H1 (cell line): ENCODE results near the gene CCDC24. TPM values are rescaled to one million over a fixed set of nuclear protein-coding genes. Genes with fewer than 3 reads are reported as not detected.

Experiments used
- CTCF ChIA-PET: fragments of 300-600 bp; sonication (Branson Sonifier 250); formaldehyde crosslinking; loops from one replicate; lab custom pipeline; 2021; ENCODE audit not compliant: partially characterized antibody; lab: Charles Lee
- POLR2A ChIA-PET: fragments of 300-600 bp; sonication (Branson Sonifier 250); formaldehyde crosslinking; loops from one replicate; lab custom pipeline; 2021; ENCODE audit warnings: inconsistent platforms; ENCODE audit not compliant: partially characterized antibody; lab: Charles Lee
- DNase-seq, 2 experiments: peaks; one replicate each; pipeline versions ENCODE4 v3.0.0 to v3.0.0-alpha.2; 2010 to 2022; ENCODE audit warnings: low spot score in 2 of 2, low read depth in 1 of 2, mixed read lengths in 1 of 2
- FAIRE-seq: peaks from 2 replicates; lab custom pipeline; 2011; peaks lifted over from hg19 to GRCh38; lab: Jason Lieb, UNC
- H2AFZ ChIP-seq: 2 replicates; pipeline ENCODE4 v1.8.1; 2012; ENCODE audit warnings: low read length, inconsistent platforms
- H2AK5ac ChIP-seq: 2 replicates; pipeline ENCODE4 v1.6.1; 2013; ENCODE audit warnings: low read depth, low read length
- H2BK120ac ChIP-seq: replicated peaks from 2 replicates; pipeline ENCODE3; 2013; ENCODE audit warnings: low read depth, low read length, inconsistent platforms
- H2BK12ac ChIP-seq: 2 replicates; pipeline ENCODE4 v1.6.1; 2013; ENCODE audit warnings: low read depth, low read length
- H2BK15ac ChIP-seq: 2 replicates; pipeline ENCODE4 v1.6.1; 2013; ENCODE audit warnings: low read length
- H2BK20ac ChIP-seq: 2 replicates; pipeline ENCODE4 v1.6.1; 2013; ENCODE audit warnings: low read length
- H2BK5ac ChIP-seq: 2 replicates; pipeline ENCODE4 v1.6.1; 2013; ENCODE audit warnings: low read depth, low read length
- H3K14ac ChIP-seq: 2 replicates; pipeline ENCODE4 v1.6.1; 2013; ENCODE audit warnings: inconsistent platforms; ENCODE audit not compliant: insufficient read length
- H3K18ac ChIP-seq: 2 replicates; pipeline ENCODE4 v1.6.1; 2013; ENCODE audit warnings: low read length; ENCODE audit errors: extremely low read depth
- H3K23ac ChIP-seq: 2 replicates; pipeline ENCODE4 v1.6.1; 2013; ENCODE audit warnings: inconsistent platforms; ENCODE audit not compliant: insufficient read length
- H3K23me2 ChIP-seq: 2 replicates; pipeline ENCODE4 v1.6.1; 2013; ENCODE audit warnings: low read depth, low read length
- H3K27ac ChIP-seq: 2 replicates; pipeline ENCODE4 v1.6.1; 2011; ENCODE audit warnings: low read depth, low read length, inconsistent platforms
- H3K27me3 ChIP-seq, 4 experiments: replicated peaks in 1 of 4; 1 replicate in 1 of 4; 2 replicates in 3 of 4; pipeline versions ENCODE4 v1.6.1 to v1.8.1; 2011 to 2013; ENCODE audit warnings: low read length in 3 of 4, mild to moderate bottlenecking in 3 of 4, inconsistent platforms in 2 of 4, mixed read lengths in 2 of 4, moderate library complexity in 1 of 4; ENCODE audit not compliant: control insufficient read depth in 3 of 4, insufficient read depth in 3 of 4; ENCODE audit errors: extremely low read depth in 1 of 4
- H3K36me3 ChIP-seq, 4 experiments: 2 replicates each; pipeline versions ENCODE4 v1.6.1 to v1.8.1; 2011 to 2013; ENCODE audit warnings: mild to moderate bottlenecking in 4 of 4, low read length in 3 of 4, moderate library complexity in 2 of 4, control low read depth in 1 of 4, inconsistent platforms in 1 of 4; ENCODE audit not compliant: insufficient read depth in 4 of 4, control insufficient read depth in 2 of 4
- H3K4ac ChIP-seq: replicated peaks from 2 replicates; pipeline ENCODE3; 2013; ENCODE audit warnings: low read length, low read depth, mixed read lengths, inconsistent platforms; ENCODE audit not compliant: insufficient read length
- H3K4me1 ChIP-seq, 4 experiments: replicated peaks in 1 of 4; 1 replicate in 1 of 4; 2 replicates in 3 of 4; pipeline versions ENCODE4 v1.6.1 to v1.8.1; 2011 to 2013; ENCODE audit warnings: low read length in 3 of 4, inconsistent platforms in 2 of 4, mixed read lengths in 1 of 4; ENCODE audit not compliant: insufficient read depth in 4 of 4, control insufficient read depth in 3 of 4
- H3K4me2 ChIP-seq, 2 experiments: 2 replicates each; pipeline versions ENCODE4 v1.6.1 to v1.8.1; 2011 to 2013; ENCODE audit warnings: low read depth in 2 of 2, low read length in 2 of 2, control low read depth in 1 of 2, inconsistent platforms in 1 of 2, mild to moderate bottlenecking in 1 of 2; ENCODE audit not compliant: insufficient read depth in 1 of 2
- H3K4me3 ChIP-seq, 4 experiments: fragments of 200-600, 300-600 bp in 1 of 4; sonication (generic), shearing (Covaris generic), sonication (Bioruptor Twin) in 1 of 4; 2 replicates each; pipeline versions ENCODE4 v1.5.1 to v1.8.1; 2011 to 2016; ENCODE audit warnings: low read length in 4 of 4, low read depth in 3 of 4, control low read depth in 2 of 4, inconsistent platforms in 2 of 4, mild to moderate bottlenecking in 2 of 4, mixed read lengths in 1 of 4, moderate library complexity in 1 of 4; ENCODE audit not compliant: insufficient read depth in 2 of 4; ENCODE audit errors: extremely low read depth in 1 of 4
- H3K56ac ChIP-seq: replicated peaks from 2 replicates; pipeline ENCODE3; 2013; ENCODE audit warnings: low read depth, mild to moderate bottlenecking, mixed read lengths, low read length, inconsistent platforms; ENCODE audit not compliant: insufficient read length
- H3K79me1 ChIP-seq: 2 replicates; pipeline ENCODE4 v1.6.1; 2013; ENCODE audit warnings: low read depth, low read length, control low read depth
- H3K79me2 ChIP-seq, 2 experiments: 2 replicates each; pipeline versions ENCODE4 v1.6.1 to v1.8.1; 2012 to 2013; ENCODE audit warnings: low read length in 2 of 2, mild to moderate bottlenecking in 2 of 2, inconsistent platforms in 1 of 2; ENCODE audit not compliant: insufficient read depth in 2 of 2, control insufficient read depth in 1 of 2
- H3K9ac ChIP-seq, 4 experiments: replicated peaks in 1 of 4; 1 replicate in 1 of 4; 2 replicates in 3 of 4; pipeline versions ENCODE4 v1.6.1 to v1.8.1; 2011 to 2013; ENCODE audit warnings: low read depth in 3 of 4, low read length in 3 of 4, control low read depth in 2 of 4, mild to moderate bottlenecking in 2 of 4, moderate library complexity in 2 of 4, inconsistent platforms in 1 of 4; ENCODE audit errors: extremely low read depth in 1 of 4
- H3K9me3 ChIP-seq, 2 experiments: 2 replicates each; pipeline versions ENCODE4 v1.6.1 to v1.8.1; 2012 to 2013; ENCODE audit warnings: mild to moderate bottlenecking in 2 of 2, moderate library complexity in 2 of 2, control low read depth in 1 of 2, inconsistent platforms in 1 of 2, low read depth in 1 of 2, low read length in 1 of 2, mixed read lengths in 1 of 2; ENCODE audit not compliant: insufficient read depth in 2 of 2
- H4K20me1 ChIP-seq, 2 experiments: replicated peaks in 1 of 2; 2 replicates each; pipeline versions ENCODE3 to v1.8.1; 2011 to 2013; ENCODE audit warnings: inconsistent platforms in 2 of 2, low read length in 2 of 2, mild to moderate bottlenecking in 1 of 2; ENCODE audit not compliant: insufficient read depth in 2 of 2, control insufficient read depth in 1 of 2
- H4K5ac ChIP-seq: 2 replicates; pipeline ENCODE4 v1.6.1; 2013; ENCODE audit warnings: low read length, low read depth, mixed read lengths, inconsistent platforms; ENCODE audit not compliant: insufficient read length
- H4K8ac ChIP-seq: 2 replicates; pipeline ENCODE4 v1.8.0; 2013; ENCODE audit warnings: mild to moderate bottlenecking, moderate library complexity, low read length, inconsistent platforms; ENCODE audit not compliant: insufficient read depth; ENCODE audit errors: extremely low read depth
- H4K91ac ChIP-seq: replicated peaks from 2 replicates; pipeline ENCODE3; 2013; ENCODE audit warnings: low read length, mixed read lengths, inconsistent platforms; ENCODE audit not compliant: insufficient read length
- CBX5 ChIP-seq: fragments of 300-800, 300-1000 bp; sonication (generic); IDR thresholded peaks from 2 replicates; pipeline ENCODE4 v1.7.1; 2016; ENCODE audit warnings: antibody characterized with exemption, low read length, low read depth
- CEBPB ChIP-seq: IDR thresholded peaks from 2 replicates; pipeline ENCODE4 v1.6.1; 2012; ENCODE audit warnings: low read depth, low read length
- EZH2 ChIP-seq: fragments of 200-600 bp; sonication (generic); IDR thresholded peaks from 2 replicates; pipeline ENCODE4 v1.7.1; 2012; ENCODE audit warnings: low read depth, mild to moderate bottlenecking, moderate library complexity, low read length, inconsistent platforms; ENCODE audit not compliant: severe bottlenecking
- MAFK ChIP-seq: IDR thresholded peaks from 2 replicates; pipeline ENCODE4 v1.6.1; 2012; ENCODE audit warnings: low read depth, mild to moderate bottlenecking, improper control_type of control experiment, low read length
- POU5F1 ChIP-seq: IDR thresholded peaks from 2 replicates; pipeline ENCODE4 v1.6.1; 2011; ENCODE audit warnings: low read depth, mild to moderate bottlenecking, low read length, moderate library complexity
- WGBS, 2 experiments: shearing (Covaris generic) in 1 of 2; methylation state at CpG; one replicate each; pipeline versions ENCODE4 v1.1.6 to v1.1.7; 2013 to 2015; ENCODE audit warnings: low lambda C conversion rate in 2 of 2, mixed read lengths in 2 of 2, inconsistent platforms in 1 of 2, low coverage in 1 of 2, missing lambda C conversion rate in 1 of 2; ENCODE audit not compliant: insufficient replicate concordance in 2 of 2, insufficient coverage in 1 of 2, insufficient read length in 1 of 2; ENCODE audit errors: extremely low coverage in 1 of 2, missing lambda C conversion rate in 1 of 2; 5-methylcytosine and 5-hydroxymethylcytosine counted together
- polyA plus RNA-seq, 7 experiments: library from polyadenylated mRNA; depleted of rRNA in 3 of 7; stranded (reverse) in 5 of 7; unstranded in 2 of 7; fragments of >200 nt in 5 of 7; fragments of 200-250 nt in 2 of 7; gene quantifications; 1 replicate in 5 of 7; 2 replicates in 1 of 7; 4 replicates in 1 of 7; pipeline versions ENCODE4 v1.2.1 to v1.2.3, GENCODE V29; 2011 to 2013; ENCODE audit warnings: missing spikeins in 2 of 7, mixed read lengths in 2 of 7
- total RNA-seq: library from RNA; stranded (reverse); fragmentation: NEBNext Ultra II Directional; extraction: Animal tissue kit (Norgen Biotek cat#: 25700); gene quantifications from 2 replicates; pipeline ENCODE4 v1.2.1, GENCODE V29; 2021

CCDC24 gene
- total and polyA plus RNA-seq, 2 of the 8 experiments (the other 6 are each of a cell fraction or from before 2014, with no cell fraction given), result 11.2 to 11.4 TPM

DNA sequence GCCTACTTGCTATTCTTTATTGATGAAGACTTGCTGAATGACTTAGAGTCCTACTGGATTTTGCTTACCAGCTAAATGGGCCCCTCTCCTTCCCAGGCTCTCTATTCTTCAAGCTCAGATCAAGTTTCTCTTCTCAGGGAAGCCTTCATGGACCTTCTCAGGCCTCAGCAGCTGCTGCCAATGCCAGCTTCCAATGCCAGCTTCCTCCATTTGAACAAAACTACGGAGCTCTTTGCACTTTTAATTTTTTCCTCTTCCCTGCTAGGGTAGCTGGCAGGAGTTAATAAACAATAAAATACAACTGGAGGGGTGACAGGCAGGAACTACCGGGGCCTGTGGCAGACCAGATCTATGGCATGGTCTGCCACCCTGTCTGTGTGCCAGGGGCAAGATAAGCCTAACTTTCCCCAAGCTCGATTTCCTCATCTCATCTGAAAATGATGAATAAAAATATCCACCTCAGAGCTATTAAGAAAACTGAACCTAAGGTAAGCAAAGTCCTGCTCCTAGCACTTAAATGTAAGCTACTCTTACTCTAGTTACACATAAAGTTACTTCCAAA lies 45.6 kb upstream of the CCDC24 start:
- H3K4ac ChIP-seq, result no peak overlapping the region
- no peak overlapping the region for H2BK12ac ChIP-seq
- H2BK15ac ChIP-seq, result no peak overlapping the region
- H3K18ac ChIP-seq, result no peak overlapping the region
- TF ChIP-seq EZH2, result no peak
- TF ChIP-seq CEBPB, result peak; percentile 61
- TF ChIP-seq CBX5, result no peak
- TF ChIP-seq POU5F1, result no peak
- no peak for TF ChIP-seq MAFK
- no peak overlapping the region for H4K5ac ChIP-seq
- H3K23me2 ChIP-seq, result peaks cover 3% of the 10 kb centered on the region; the same call in 1 of the 2 replicates
- no peak overlapping the region for H3K14ac ChIP-seq
- ChIA-PET CTCF (interaction anchor here (0.8 to 10.8 kb wide), 20 partner anchors 10 to 240 kb away, joined by 3 to 151 read pairs (median 4); partner anchors contain the start of genes ARTN and DPH2), POLR2A (interaction anchor here (0.6 to 6.8 kb wide), 10 partner anchors 10 to 182 kb away, joined by 3 to 29 read pairs (median 4); partner anchors contain the start of genes ATP6V0B, CCDC24, DPH2 and SLC6A9)
- no peaks in the 10 kb centered on the region; a peak in 1 of 7 replicates for H3K27me3 ChIP-seq
- H3K4me2 ChIP-seq, result peak overlapping the region; percentile 66 to 98
- H3K79me2 ChIP-seq, result no peaks in the 10 kb centered on the region
- peaks cover 0 to 17% (median 4%) of the 10 kb centered on the region in 4 experiments; a peak in 5 of 7 replicates for H3K4me1 ChIP-seq
- FAIRE-seq, result no peak
- no peak overlapping the region for H2AFZ ChIP-seq
- H2BK5ac ChIP-seq, result no peak overlapping the region
- H3K23ac ChIP-seq, result no peak overlapping the region
- H3K36me3 ChIP-seq, result no peaks in the 10 kb centered on the region; a peak in 1 of 8 replicates
- no peak overlapping the region for H4K91ac ChIP-seq
- H2BK20ac ChIP-seq, result no peak overlapping the region
- no peak for DNase-seq
- H2AK5ac ChIP-seq, result no peak overlapping the region
- no peak overlapping the region for H3K27ac ChIP-seq
- no peak overlapping the region for H2BK120ac ChIP-seq
- no peak overlapping the region for H3K56ac ChIP-seq
- no peak overlapping the region for H4K8ac ChIP-seq
- peaks cover 0 to 4% of the 10 kb centered on the region in 2 experiments for H4K20me1 ChIP-seq
- no peak overlapping the region for H3K9ac ChIP-seq
- H3K4me3 ChIP-seq, result peak overlapping the region; percentile 31 to 77 (median 41); a peak in 7 of 8 replicates
- 70% methylated on average over 3 of the region's 3 CpGs; no CpG with 5 or more reads in 1 of the 2 experiments for WGBS, 2 experiments
- H3K9me3 ChIP-seq, result no peaks in the 10 kb centered on the region
- peaks cover 3% of the 10 kb centered on the region; the same call in 1 of the 2 replicates for H3K79me1 ChIP-seq
